ENCODE measurements around the gene ODAD3.
"Not testable (repeated sequence)": the region's sequence is repeated elsewhere in the genome, so short reads cannot be mapped to it uniquely, and the experiment has no call there.

The ODAD3 gene

DNA sequence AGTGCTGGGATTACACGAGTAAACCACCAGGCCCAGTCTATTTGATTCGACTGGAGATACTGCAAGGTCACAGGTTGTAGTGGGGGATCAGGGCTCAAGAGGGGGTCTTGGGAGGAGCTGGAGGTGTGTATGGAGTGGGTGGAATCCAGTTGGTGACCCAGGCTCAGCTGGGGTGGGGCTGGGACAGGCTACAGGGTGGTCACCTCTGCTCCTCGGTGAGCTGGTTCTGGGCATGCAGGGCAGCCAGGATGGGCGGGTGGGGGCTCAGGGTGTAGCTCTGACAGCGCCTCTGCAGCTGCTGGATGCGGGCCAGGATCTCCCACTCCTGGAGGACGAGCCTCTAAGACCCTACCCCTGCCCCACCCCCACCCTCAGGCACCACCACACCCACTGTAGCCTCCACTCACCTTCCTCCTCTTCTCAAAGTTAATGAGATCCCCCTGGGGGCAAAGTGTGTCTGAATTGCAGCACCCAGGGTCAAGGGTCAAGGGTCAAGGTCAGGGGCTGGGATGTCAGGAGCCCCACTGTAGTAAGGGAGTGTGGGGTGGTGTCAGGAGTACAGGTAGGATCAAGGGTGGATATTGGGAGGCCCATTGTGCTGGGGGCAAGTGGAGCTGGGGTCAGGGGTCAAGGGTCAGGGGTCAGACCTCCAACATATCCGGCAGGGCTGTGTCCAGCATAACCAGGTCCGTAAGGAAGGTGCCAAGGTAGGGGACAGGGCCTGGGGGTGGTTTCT, 32.9 kb downstream of the ODAD3 start:
- DNase-seq, result no peak

DNA sequence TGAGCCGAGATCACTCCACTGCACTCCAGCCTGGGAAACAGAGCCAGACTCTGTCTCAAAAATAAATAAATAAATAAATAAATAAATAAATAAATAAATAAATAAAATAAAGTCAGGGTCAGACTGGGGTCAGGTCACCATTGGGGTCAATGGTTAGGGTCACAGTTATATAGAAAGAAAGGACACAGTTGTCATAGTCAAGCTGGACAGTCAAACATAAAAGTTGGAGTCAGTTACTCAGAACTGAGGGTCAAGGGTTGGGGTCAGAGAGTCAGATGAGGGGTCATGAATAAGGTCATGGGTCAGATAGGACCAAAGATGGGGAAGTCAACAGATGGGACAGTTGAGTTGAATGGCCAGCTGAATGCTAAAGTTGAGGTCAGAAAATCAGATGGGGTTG, 34.1 kb downstream of the ODAD3 start:
- DNase-seq, result no peak

DNA sequence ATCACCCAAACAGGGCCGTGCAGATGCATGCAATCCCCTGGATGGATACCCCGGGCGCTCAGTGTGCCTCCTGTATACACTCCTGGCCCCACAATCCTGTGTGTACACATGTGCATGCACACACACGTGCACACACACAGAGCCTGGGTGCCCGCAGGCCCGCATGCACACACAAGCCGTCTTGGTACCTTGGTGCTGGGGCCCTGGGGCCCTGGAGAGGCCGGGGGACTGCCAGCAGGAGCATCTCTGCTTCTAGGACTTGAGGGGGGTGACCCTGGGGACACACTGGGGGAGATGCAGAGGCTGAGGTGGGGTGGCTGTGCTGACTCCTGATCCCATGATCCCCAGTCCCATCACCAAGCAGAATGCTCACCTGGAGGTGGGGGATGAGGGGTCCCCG, 35.3 kb downstream of the ODAD3 start:
- no peak for DNase-seq

DNA sequence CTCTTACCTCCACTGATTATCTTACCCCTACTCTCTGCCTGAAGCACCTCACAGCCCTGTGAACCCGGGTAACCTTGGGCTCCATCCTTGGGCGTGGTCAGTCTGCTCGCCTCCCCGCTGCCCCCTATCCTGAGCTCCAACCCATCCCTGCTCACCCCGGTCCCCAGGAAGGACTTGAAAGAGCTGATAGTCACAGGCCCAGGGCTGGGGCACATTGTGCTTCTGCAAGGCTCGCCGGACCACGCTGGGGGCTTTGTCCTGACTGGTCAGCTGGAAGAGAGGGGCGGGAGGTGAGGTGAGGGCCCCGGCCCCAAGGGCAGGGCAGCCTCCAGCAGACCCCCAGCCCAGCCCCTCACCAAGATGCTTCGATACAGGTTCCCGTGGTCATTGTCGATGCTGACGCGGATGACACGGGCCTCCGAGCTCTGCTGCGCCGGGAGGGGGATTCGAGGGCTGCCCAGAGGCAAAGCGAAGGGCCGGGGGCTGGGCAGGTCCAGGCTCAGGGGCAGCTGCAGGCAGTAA, 37.8 kb downstream of the ODAD3 start:
- no peak for DNase-seq

DNA sequence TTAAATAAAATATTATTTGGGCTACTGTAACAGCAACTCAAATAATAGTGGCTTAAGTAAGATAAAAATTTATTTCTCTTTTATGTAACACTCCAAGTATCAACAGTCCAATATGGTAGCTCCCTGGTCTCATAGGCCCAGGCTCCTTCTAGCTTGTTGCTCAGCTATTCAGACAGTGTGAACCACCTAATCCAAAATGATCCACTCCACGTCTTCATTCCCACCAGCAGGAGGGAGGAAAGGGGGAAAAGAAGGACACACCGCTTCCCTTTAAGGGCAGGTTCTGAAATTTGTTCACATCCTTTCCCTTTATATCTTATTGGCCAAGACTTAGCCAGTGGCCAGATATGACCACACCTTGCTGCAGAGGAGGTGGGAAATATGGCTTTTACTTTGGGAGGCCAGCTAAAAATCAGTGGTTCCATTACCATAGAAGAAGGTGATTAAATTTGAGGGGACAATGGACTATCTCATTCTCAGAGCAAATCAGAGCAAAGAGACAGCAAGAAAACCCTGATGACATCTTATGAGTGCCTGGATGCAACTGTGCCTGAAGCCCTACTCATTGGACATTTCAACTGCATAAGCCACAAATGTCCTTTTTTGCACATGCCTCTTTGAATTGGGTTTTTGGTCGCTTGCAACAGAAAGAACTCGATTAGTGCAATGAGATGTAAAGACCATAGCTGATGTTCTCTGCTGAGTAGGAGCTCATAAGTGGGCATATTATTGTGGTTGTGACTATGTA, 43.8 kb downstream of the ODAD3 start:
- DNase-seq, result no peak

DNA sequence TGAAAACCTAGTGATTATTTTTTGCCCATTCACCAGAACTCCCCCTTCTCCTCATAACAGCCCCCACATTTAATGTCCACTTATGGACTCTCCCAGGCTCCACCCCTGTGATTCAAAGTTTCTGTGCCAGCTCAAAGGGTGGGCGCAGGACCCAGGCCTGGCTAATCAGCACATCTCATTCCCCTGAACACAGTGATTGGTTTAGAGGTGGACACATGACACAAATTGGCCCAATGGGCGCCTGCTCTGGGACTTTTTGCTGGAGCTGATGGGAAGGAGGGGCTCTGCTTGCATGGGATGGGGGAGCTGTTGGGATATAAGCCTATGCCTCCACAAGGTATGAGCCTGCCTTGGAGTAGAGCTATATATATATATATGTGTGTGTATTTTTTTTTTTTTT, 44.6 kb downstream of the ODAD3 start:
- no peak for DNase-seq

DNA sequence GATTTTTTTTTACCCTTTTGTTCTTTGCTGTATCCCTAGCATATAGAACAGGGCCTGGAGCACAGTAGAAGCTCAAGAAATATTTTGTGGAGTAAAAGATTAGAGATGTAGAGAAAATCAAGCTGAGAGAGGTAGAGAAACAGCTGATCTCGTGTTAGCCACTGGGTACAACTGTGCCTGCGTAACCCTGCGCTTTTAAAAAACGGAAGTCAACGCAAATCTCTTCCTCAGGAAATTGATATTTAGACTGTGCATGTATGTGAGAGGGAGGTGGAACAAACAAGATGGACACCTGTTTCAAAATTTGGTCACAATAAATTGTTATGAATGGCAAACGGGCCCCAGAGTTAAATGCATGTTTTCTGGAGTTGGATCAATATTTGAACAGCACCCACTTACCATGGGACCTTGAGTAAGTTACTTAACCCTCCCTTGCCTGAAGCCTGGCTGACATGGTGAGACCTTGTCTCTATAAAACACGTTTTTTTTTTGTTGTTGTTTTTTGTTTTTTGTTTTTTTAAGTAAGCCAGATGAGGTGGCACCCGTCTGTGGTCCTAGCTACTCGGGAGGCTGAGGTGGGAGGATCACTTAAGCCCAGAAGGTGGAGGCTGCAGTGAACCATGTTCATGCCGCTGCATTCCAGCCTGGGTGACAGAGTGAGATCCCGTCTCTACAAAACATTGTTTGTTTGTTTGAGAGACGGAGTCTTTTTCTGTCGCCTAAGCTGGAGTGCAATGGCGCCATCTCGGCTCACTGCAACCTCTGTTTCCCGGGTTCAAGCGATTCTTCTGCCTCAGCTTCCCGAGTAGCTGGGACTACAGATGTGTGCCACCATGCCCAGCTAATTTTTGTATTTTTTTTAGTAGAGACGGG, 47.5 kb downstream of the ODAD3 start:
- no peak for DNase-seq

DNA sequence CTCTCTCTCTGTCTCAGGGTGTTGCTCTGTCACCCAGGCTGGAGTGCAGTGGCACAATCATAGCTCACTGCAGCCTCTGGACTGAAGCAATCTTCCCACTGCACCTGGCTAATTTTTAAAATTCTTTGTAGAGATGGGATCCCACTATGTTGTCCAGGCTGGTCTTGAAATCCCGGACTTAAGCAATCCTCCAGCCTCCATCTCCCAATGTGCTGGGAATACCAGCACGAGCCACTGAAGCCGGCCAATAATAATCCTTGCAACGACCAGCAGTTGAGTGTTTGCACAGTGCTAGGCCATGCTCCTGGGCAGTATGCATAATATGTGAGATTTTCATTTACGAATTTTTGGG, 50.2 kb downstream of the ODAD3 start:
- no peak for DNase-seq

DNA sequence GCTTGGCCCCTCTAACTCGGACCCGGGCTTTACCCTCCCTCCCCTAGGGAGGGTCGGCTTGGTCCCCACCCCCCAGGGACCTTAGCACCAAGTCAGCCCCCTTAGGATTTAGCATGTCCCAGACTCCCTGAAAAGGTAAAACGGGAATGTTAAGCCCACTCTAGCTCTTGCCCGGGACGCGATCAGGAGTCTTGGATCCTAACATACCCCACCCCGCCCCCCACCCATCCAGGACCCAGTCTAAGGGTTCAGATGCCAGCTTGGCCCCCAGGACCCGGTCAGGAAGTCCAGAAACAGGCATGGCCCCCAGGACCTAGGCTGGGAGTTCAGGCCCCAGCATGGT, 51.2 kb downstream of the ODAD3 start:
- no peak for DNase-seq

DNA sequence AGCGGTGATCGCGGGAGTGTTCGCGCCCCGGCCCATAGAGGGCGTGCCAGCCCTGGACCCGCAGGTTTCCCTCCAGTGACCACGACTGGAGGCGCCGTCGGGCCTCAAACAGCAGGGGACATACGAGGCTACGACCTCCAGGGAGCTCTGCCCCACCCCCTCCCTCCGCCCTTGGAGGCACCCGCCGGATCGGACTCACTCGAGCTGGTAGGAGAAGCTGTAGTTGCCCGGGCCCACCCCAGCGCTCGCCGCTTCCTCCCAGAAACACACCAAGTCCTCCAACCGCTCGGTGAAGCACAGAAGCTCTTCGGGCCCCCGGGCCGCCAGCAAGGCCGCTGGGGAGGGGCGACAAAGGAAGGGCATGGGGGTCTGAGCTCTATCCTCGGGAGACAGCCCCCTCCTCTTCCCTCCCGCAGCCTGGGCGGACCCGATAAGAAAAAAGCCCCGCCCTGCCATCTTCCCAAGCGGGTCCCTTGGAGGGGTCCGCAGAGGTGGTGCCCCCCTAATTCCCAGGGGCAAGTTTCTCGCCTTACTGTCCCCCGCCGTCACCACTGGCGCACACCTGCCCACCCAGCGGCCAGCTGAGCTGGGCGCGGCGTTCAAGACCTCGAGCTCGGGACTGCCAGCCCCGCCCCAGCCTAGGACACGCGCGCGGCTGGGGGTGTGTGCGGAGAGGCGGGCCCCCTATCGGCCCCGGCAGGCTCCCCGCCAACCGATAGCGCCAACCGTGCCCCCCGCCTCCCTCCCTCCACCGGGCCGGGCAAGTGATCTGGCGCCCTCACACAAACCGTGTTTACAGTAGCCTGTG, 51.8 kb downstream of the ODAD3 start:
- peak; percentile 45 for DNase-seq

DNA sequence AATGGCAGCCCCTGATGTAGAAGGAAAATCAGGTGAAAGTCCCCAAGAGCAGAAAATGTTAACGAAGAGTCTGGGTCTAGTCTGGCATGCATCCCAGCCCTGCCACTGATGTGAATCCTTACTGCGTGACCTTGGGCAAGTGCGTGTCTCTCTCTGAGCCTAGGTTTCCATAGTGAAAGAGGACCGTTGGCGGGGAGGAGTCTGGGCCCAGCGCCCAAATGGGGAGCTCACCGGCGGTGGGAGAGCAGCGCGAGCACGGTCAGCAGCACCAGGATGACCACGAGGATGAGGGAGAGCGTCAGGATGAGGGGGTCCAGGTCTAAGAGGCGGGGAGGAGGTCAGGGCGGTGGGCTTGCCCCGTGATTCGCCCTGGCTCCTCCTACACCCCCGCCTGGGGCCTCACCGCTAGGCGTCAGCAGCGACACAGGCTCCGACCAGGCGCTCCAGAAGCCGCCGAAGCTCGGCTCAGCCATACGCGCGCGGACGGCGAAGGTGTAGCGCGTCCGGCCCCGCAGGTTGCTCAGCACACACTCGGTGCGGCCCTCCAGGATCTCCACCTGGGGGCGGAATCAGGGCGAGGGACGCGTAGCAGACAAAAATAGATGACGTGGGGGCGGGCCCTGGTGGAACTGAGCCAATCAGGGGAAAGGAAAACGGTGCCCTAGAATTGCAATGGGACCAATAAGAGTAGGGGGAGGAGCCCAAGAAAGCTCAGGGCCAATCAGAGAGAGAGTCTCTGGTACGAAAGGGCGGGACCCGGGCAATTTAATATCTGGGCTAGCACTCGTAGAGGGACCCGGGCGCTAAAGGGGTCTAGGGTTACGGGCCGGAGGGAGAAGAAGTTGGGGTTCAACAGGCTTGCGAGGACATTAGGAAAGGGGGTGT, 54.0 kb downstream of the ODAD3 start:
- peak; percentile 99 for DNase-seq

DNA sequence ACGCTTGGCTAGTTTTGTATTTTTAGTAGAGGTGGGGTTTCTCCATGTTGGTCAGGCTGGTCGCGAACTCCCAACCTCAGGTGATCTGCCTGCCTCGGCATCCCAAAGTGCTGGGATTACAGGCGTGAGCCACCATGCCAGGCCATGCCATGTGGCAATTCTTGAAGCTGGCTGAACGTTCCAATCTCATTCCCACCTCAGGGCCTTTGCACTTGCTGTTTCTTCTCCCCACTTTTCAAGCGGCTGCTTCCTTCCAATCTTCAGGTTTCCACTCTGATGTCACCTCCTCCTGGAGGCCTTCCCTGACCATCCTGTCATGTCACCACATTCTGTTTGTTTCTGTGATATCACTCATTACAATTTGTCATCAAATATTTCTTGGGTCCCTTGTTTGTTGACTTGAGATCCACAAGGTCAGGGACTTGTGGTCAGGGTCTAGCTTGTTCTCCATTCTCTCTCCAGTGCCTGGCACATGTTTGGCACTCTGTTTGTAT, 55.0 kb downstream of the ODAD3 start:
- DNase-seq, result no peak

DNA sequence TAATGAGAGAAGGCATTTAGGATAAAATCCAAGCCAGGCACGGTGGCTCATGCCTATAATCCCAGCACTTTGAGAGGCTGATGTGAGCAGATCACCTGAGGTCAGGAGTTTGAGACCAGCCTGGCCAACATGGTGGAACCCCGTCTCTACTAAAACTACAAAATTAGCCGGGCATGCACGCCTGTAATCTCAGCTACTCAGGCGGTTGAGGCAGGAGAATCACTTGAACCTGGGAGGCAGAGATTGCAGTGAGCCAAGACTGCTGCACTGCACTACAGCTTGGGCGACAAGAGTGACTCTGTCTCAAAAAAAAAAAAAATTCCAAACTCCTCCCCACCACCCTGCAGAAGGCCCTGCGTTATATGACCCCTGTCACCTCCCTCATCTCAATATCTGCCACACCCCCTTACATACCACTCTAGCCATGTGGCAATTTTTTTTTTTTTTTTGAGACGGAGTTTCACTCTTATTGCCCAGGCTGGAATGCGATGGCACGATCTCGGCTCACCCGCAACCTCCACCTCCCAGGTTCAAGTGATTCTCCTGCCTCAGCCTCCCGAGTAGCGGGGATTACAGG, 55.6 kb downstream of the ODAD3 start:
- DNase-seq, result not testable (repeated sequence)

DNA sequence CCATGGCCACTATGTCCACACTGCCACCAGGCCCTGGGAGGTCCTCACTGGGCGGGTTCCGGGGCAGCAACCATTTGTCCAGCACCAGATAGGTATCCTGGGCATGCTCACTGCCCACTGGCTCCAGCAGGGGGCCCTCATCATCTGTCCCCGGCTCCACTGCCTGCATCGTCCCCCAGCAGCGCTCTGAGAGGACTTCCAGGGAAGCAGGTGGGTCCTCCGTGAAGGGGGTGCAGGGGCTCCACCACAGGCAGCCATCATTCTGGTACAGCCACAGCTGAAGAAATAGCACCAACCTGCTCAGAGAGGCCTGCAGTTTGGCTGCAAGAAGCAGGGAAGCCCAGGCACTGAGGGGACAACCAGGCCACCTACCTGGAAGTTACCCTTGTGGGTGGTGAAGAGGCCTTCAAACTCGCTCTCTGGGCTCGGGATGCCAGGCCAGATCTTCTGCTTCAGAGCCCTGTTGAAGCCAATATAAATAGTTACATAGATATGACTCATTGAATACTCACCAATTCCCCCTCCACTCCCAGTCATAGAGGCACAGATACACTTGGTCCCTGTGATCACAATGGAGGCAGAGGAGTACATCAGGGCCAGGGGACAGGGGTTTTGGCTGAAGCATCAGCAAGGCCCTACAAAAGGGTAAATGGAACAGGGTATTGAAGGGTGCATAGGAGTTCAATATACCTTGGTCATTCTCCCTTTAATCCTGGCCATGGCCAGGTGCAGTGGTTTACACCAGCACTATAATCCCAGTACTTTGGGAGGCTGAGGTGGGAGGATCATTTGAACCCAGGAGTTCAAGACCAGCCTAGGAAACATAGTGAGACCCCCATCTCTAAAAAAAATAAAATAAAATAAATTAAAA, 56.4 kb downstream of the ODAD3 start:
- DNase-seq, result peak; percentile 18

DNA sequence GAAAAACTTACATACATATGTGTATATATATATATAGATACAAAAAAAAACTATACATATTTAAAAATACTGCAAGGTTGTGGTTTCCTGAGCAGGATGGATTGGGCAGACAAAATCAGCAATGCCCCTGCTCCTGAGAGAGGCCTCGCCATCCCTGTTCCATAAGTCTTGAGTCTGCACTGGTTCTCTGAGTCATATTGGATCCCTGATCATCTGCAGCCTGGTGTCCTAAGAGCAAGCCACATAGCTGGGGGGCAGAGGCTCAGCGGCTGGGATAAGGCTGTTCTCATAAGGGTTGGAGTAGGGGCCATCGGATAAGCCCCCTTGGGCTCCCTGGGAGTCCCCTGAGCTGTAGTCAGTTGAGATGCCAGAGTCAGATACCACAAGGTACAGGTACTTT, 57.2 kb downstream of the ODAD3 start:
- DNase-seq, result no peak

DNA sequence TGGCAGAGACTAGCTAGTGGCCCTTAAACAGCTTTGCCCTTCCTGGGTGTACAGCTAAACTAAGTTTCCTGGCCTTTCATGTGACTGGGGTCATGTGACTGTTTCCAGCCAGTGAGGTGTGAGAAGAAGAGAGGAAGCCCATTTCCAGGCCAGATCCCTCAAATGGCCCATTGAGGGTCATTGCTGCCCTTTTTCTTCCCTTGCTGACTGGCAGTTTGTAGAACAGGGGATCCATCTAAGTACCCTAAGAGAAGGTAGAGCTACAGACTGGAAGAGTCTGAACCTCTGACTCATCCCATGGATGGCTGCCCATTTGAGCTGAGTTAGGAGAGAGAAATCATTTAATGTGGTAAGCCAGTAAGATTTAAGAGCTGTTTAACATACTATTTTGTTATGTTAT, 57.7 kb downstream of the ODAD3 start:
- peak; percentile 1 for DNase-seq

DNA sequence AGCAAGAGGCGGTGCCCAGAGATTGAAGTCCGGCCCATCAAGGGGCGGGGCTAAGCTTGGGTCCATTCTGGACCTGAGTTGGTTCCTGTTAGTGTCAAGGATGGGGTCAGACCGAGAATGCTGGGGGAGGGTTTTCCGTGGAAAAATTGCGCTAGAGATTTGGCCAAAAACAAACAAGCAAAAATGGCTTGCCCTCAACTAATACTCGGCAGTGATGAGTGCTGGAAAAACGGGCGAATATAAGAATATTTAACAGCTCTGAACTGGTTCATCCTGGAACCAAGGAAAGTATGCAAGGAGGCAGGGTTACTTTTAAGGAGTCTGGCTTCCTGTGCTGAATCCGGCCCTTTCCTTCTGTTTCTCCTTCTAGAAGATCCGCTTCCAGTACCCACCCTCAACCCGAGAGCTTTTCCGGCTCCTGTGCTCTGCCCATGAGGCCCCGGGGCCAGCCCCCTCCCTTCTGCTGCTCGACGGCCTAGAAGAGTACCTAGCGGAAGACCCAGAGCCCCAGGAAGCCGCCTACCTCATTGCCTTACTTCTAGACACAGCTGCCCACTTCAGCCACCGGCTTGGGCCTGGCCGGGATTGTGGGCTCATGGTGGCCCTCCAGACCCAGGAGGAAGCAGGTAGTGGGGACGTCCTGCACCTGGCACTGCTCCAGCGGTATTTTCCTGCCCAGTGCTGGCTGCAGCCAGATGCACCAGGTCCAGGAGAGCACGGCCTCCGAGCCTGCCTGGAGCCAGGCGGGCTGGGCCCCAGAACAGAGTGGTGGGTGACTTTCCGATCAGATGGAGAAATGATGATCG, 59.6 kb downstream of the ODAD3 start:
- peak; percentile 45 for DNase-seq

DNA sequence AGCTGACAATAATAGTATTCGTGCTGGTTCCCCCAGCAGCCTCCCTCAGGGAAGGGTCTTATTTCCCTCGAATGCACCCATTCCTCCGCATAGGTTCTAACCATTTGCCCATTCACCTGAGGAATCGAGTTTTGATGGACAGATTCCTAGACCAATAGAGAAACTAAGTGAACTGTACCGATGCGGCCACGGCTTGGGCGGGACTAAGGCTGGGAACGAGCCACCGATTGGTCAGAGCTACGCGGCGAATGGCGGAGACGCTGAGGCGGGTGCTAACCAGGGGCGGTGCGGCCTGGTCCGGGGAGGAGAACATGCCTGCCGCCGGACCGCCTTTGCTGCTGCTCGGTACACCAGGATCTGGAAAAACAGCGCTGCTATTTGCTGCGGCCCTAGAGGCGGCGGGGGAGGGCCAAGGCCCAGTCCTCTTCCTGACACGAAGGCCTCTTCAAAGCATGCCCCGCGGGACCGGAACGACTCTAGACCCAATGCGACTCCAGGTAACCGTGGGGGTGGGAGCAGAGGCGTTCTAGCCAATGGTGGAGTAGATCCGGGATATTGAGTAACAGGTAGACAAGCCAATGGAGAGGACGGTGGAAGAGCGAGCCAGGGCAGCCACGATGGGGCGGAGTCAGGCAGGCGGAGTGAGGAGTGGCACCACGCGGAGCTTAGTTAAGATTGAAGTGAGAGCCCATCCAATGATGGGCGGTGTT, 60.3 kb downstream of the ODAD3 start, which contains the start of gene SWSAP1:
Gene SWSAP1, plus strand, starts transcription at position 234 of the 710 bp plus-strand sequence. Its CDS starts 15 bp downstream, at position 249.
- DNase-seq, result peak; percentile 100
